AG04449 (cell line): ENCODE data around the gene NDUFS1.
"Not testable (repeated sequence)": the region's sequence is repeated elsewhere in the genome, so short reads cannot be mapped to it uniquely, and the experiment has no call there.

ENCODE experiments used
- CTCF ChIA-PET: fragments of 350-600 bp; formaldehyde crosslinking; extraction: SDS; loops from one replicate; lab custom pipeline; 2021; ENCODE audit warnings: antibody characterized with exemption; lab: Yijun Ruan, JAX
- POLR2A ChIA-PET: fragments of 400-600, 350-600 bp; formaldehyde crosslinking; extraction: SDS; loops from one replicate; lab custom pipeline; 2020; ENCODE audit warnings: antibody characterized with exemption, inconsistent platforms; lab: Yijun Ruan, JAX
- DNase-seq: peaks from one replicate; pipeline ENCODE4 v3.0.0-alpha.2; 2010; ENCODE audit warnings: low read depth, low spot score
- H3K4me3 ChIP-seq: 2 replicates; pipeline ENCODE4 v1.5.1; 2011; ENCODE audit warnings: low read depth, mild to moderate bottlenecking, control low read depth, low read length
- CTCF ChIP-seq: IDR thresholded peaks from one replicate; pipeline ENCODE4 v1.5.1; 2011; ENCODE audit warnings: mild to moderate bottlenecking, moderate library complexity, low read length, control low read depth, inconsistent platforms; ENCODE audit not compliant: insufficient read depth; ENCODE audit errors: missing control alignments

Gene NDUFS1

DNA sequence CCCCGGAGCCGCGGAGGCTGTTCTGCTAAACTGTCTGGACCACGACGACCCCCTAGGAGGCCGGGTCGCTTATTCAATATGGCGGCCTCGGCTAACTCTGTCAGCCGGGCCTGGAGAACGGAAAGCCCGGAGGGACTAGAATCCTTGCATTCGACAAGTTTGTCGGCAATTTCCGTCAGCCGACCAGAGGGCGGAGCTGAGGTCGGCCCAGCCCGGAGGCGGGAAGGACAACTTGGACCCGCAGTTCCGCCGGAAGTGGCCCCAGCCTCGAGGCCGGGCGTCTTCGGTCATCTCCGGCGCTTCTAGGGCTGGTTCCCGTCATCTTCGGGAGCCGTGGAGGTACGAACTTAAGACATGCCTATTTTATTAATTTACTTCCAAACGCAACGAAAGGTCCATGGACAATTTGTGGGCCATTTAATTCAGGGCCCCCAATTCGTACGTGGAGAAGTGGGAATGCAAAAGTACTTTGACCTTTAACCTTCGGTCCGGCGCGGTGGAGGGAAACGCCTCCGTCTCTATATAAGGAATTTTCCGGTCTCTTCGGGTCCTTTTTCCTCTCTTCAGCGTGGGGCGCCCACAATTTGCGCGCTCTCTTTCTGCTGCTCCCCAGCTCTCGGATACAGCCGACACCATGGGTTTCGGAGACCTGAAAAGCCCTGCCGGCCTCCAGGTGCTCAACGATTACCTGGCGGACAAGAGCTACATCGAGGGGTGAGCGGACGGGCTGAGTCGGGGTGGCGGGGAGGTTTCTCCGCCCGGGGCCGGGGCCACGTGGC, at the start of gene NDUFS1, which contains the start of gene EEF1B2:
Gene NDUFS1 (minus strand): TSS at position 99 of the 779 bp plus-strand sequence. CDS start 5,766 bp downstream, outside the sequence.
Gene EEF1B2 (plus strand): TSS at position 550 of the 779 bp plus-strand sequence. CDS start 85 bp downstream, at position 635.
- no peak for TF ChIP-seq CTCF
- H3K4me3 ChIP-seq = peak within 1 kb of the TSS; percentile 92
- ChIA-PET POLR2A (interaction anchor here (0.7 to 1.0 kb wide), 2 partner anchors 115 to 1981 kb away, joined by 3 read pairs; partner anchors contain the start of gene ZDBF2), CTCF (interaction anchor here (1.5 to 3.1 kb wide), 2 partner anchors 19 to 102 kb away, joined by 3 to 12 read pairs; no protein-coding TSS in a partner anchor)
- peak; percentile 91 for DNase-seq

GRCh38 chr2:206208900-206209299, 49.7 kb upstream of the NDUFS1 start:
- ChIA-PET POLR2A (no interaction called here), CTCF (no interaction called here)
- DNase-seq = no peak
- TF ChIP-seq CTCF = no peak
- H3K4me3 ChIP-seq = no peak overlapping the region

GRCh38 chr2:206207316-206207715, 48.1 kb upstream of the NDUFS1 start:
- POLR2A ChIA-PET, H3K4me3 ChIP-seq, DNase-seq, CTCF ChIA-PET: not testable (repeated sequence)

DNA sequence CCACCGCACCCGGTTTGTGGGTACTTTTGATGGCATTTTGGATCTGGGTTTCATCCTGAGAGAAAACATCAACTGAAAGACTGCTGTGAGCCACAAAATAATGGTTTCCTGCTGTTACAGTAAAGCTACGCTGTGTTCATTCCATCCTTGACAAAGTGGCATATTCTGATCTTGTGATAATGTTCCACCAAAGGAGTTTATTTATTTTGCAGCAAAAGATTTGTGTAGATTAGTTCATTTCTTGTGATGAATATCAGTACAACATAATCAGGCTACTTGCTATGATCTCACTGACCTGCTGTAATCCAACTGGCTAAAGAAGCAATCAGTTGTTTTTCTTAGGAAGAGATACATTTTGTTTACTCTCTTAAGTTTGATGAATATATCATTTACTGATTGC, 45.5 kb upstream of the NDUFS1 start:
- POLR2A ChIA-PET = no interaction called here
- DNase-seq = no peak
- no peak for TF ChIP-seq CTCF
- CTCF ChIA-PET = no interaction called here
- H3K4me3 ChIP-seq = no peak overlapping the region

GRCh38 chr2:206203331-206203730, 44.1 kb upstream of the NDUFS1 start:
- no peak for TF ChIP-seq CTCF
- CTCF ChIA-PET = no interaction called here
- no peak overlapping the region for H3K4me3 ChIP-seq
- POLR2A ChIA-PET = interaction anchor here (0.7 kb wide), 1 partner anchor 1326 kb away, joined by 3 read pairs; the partner anchor contains the start of gene CREB1
- no peak for DNase-seq

- no peak for TF ChIP-seq CTCF
- H3K4me3 ChIP-seq = no peak overlapping the region
- POLR2A ChIA-PET = no interaction called here
- CTCF ChIA-PET = interaction anchor here (1.3 kb wide), 1 partner anchor 14 kb away, joined by 3 read pairs; no protein-coding TSS in a partner anchor
- DNase-seq = no peak
Measured at GRCh38 chr2:206202446-206202845, 43.2 kb upstream of the NDUFS1 start.
